Measurements from ENCODE around the gene RLF.
"Not testable (repeated sequence)": the region's sequence is repeated elsewhere in the genome, so short reads cannot be mapped to it uniquely, and the experiment has no call there.

The RLF gene

GRCh38 chr1:40174788-40175187 is 13.6 kb downstream of the RLF start:
- DNase-seq, result no peak

- not testable (repeated sequence) for DNase-seq
Observed at GRCh38 chr1:40176989-40177388, 15.8 kb downstream of the RLF start.

GRCh38 chr1:40178200-40178599 is 17.0 kb downstream of the RLF start:
- no peak for DNase-seq

- no peak for DNase-seq
Observed at GRCh38 chr1:40179496-40180089, 18.4 kb downstream of the RLF start.

GRCh38 chr1:40183055-40183710 is 22.0 kb downstream of the RLF start:
- peak; percentile 22 for DNase-seq

GRCh38 chr1:40184193-40184592 is 23.0 kb downstream of the RLF start:
- DNase-seq, result no peak

GRCh38 chr1:40185951-40186864 is 25.0 kb downstream of the RLF start:
- peak; percentile 79 for DNase-seq

- DNase-seq, result no peak
Observed at GRCh38 chr1:40187399-40187798, 26.2 kb downstream of the RLF start.

GRCh38 chr1:40194639-40195038 is 33.5 kb downstream of the RLF start:
- DNase-seq, result not testable (repeated sequence)

- no peak for DNase-seq
Observed at GRCh38 chr1:40197656-40198055, 36.5 kb downstream of the RLF start.

- no peak for DNase-seq
Observed at GRCh38 chr1:40199126-40199525, 37.9 kb downstream of the RLF start.

- no peak for DNase-seq
Observed at GRCh38 chr1:40204856-40205255, 43.7 kb downstream of the RLF start.

- DNase-seq, result no peak
Observed at GRCh38 chr1:40210511-40211204, 49.5 kb downstream of the RLF start.

- DNase-seq, result no peak
Observed at GRCh38 chr1:40218333-40218732, 57.1 kb downstream of the RLF start.

- not testable (repeated sequence) for DNase-seq
Observed at GRCh38 chr1:40221471-40221905, 60.3 kb downstream of the RLF start.

GRCh38 chr1:40221977-40222772 is 61.0 kb downstream of the RLF start:
- DNase-seq, result no peak

- peak; percentile 18 for DNase-seq
Observed at GRCh38 chr1:40224040-40224439, 62.9 kb downstream of the RLF start.

- no peak for DNase-seq
Observed at GRCh38 chr1:40226192-40226591, 65.0 kb downstream of the RLF start.

GRCh38 chr1:40232444-40232843 is 71.3 kb downstream of the RLF start:
- DNase-seq, result peak; percentile 85

- DNase-seq, result no peak
Observed at GRCh38 chr1:40239626-40240025, 78.4 kb downstream of the RLF start.

GRCh38 chr1:40240390-40240789 is 79.2 kb downstream of the RLF start:
- DNase-seq, result no peak

GRCh38 chr1:40241362-40241761 is 80.2 kb downstream of the RLF start:
- DNase-seq, result no peak

Measured in stimulated activated CD4-positive, alpha-beta T cell treated with anti-CD3 and anti-CD28 coated beads, Interleukin-15, amount 100 ng/mL, for 24 hours (primary cell).